GM23338 (cell line): Measurements from ENCODE around the gene AIFM2. TPM values are rescaled to one million over a fixed set of nuclear protein-coding genes. Genes with fewer than 3 reads are reported as not detected.
A peak's percentile ranks its signal among the peaks of the same experiment; 100 is the strongest.

Experiments
- ATAC-seq: fragments of 200-7000 bp; cut with Tn5 transposase; 3 replicates; pipeline ENCODE4 v1.9.1; 2020
- DNase-seq: peaks from one replicate; pipeline ENCODE4 v3.0.0-alpha.2; 2015; ENCODE audit warnings: low spot score
- H2AFZ ChIP-seq: fragments of 200-600 bp; sonication (generic); 2 replicates; pipeline ENCODE4 v1.8.0; 2016; ENCODE audit warnings: antibody characterized with exemption, mild to moderate bottlenecking, moderate library complexity
- H3F3A ChIP-seq: fragments of 200-600 bp; sonication (generic); replicated peaks from 2 replicates; pipeline ENCODE4 v1.8.0; 2017; ENCODE audit warnings: antibody characterized with exemption, mixed run types, low read depth
- H3K27ac ChIP-seq: fragments of 200-600 bp; sonication (generic); 2 replicates; pipeline ENCODE4 v1.6.1; 2016; ENCODE audit warnings: low read depth
- H3K27me3 ChIP-seq: fragments of 200-600 bp; sonication (generic); 2 replicates; pipeline ENCODE4 v1.8.0; 2016; ENCODE audit warnings: mild to moderate bottlenecking, mixed run types, moderate library complexity; ENCODE audit not compliant: insufficient read depth
- H3K36me3 ChIP-seq: fragments of 200-600 bp; sonication (generic); 2 replicates; pipeline ENCODE4 v1.8.0; 2016; ENCODE audit warnings: mild to moderate bottlenecking; ENCODE audit not compliant: insufficient read depth
- H3K4me1 ChIP-seq: fragments of 200-600 bp; sonication (generic); 2 replicates; pipeline ENCODE4 v1.8.0; 2016; ENCODE audit warnings: mild to moderate bottlenecking, moderate library complexity; ENCODE audit not compliant: insufficient read depth
- H3K4me2 ChIP-seq: fragments of 200-600 bp; sonication (generic); 2 replicates; pipeline ENCODE4 v1.7.1; 2017; ENCODE audit warnings: mixed run types
- H3K4me3 ChIP-seq: fragments of 200-600 bp; sonication (generic); 2 replicates; pipeline ENCODE4 v1.6.1; 2016; ENCODE audit warnings: mixed run types
- H3K79me2 ChIP-seq: fragments of 200-600 bp; sonication (generic); replicated peaks from 2 replicates; pipeline ENCODE4 v1.8.0; 2017; ENCODE audit warnings: mild to moderate bottlenecking; ENCODE audit not compliant: insufficient read depth
- H3K9me2 ChIP-seq: fragments of 200-600 bp; sonication (generic); 2 replicates; pipeline ENCODE4 v1.8.0; 2017; ENCODE audit not compliant: insufficient read depth
- H4K20me1 ChIP-seq: fragments of 200-600 bp; sonication (generic); replicated peaks from 2 replicates; pipeline ENCODE4 v1.8.0; 2017; ENCODE audit warnings: mild to moderate bottlenecking; ENCODE audit not compliant: insufficient read depth
- H3K27ac Mint-ChIP-seq: 2 replicates; pipeline ENCODE4 v1.8.0; 2020; ENCODE audit warnings: inconsistent platforms, mild to moderate bottlenecking, moderate library complexity, mixed read lengths
- H3K27me3 Mint-ChIP-seq: 3 replicates; pipeline ENCODE4 v1.8.0; 2022; ENCODE audit warnings: low read depth, mild to moderate bottlenecking, moderate library complexity, mixed read lengths, inconsistent platforms; ENCODE audit not compliant: insufficient read depth, poor library complexity
- H3K36me3 Mint-ChIP-seq: 3 replicates; pipeline ENCODE4 v1.8.0; 2021; ENCODE audit warnings: low read depth, mild to moderate bottlenecking, inconsistent platforms, moderate library complexity, mixed read lengths
- H3K4me1 Mint-ChIP-seq: 3 replicates; pipeline ENCODE4 v1.8.0; 2020; ENCODE audit warnings: mild to moderate bottlenecking, inconsistent platforms, mixed read lengths
- H3K4me3 Mint-ChIP-seq: 3 replicates; pipeline ENCODE4 v1.8.0; 2021; ENCODE audit warnings: moderate library complexity, mild to moderate bottlenecking, inconsistent platforms, mixed read lengths
- H3K9me3 Mint-ChIP-seq: 3 replicates; pipeline ENCODE4 v1.8.0; 2020; ENCODE audit warnings: moderate library complexity, mild to moderate bottlenecking, inconsistent platforms, mixed read lengths
- EZH2 ChIP-seq: fragments of 200-600 bp; sonication (generic); IDR thresholded peaks from one replicate; pipeline ENCODE4 v1.8.0; 2017; ENCODE audit warnings: antibody characterized with exemption, mild to moderate bottlenecking, low read depth; ENCODE audit not compliant: unreplicated experiment
- JUNB ChIP-seq: IDR thresholded peaks from one replicate; pipeline ENCODE4 v1.6.1; 2016; ENCODE audit warnings: antibody characterized with exemption; ENCODE audit not compliant: unreplicated experiment
- NANOG ChIP-seq: IDR thresholded peaks from 2 replicates; pipeline ENCODE4 v1.6.1; 2016; ENCODE audit warnings: antibody characterized with exemption, borderline replicate concordance
- ZNF331 ChIP-seq: fragments of 250-450 bp; sonication (Bioruptor Pico); IDR thresholded peaks from 2 replicates; pipeline ENCODE4 v1.5.0; 2020; ENCODE audit warnings: low read depth, mild to moderate bottlenecking, moderate library complexity
- polyA plus RNA-seq: library from polyadenylated mRNA; unstranded; fragments of >200 nt; fragmentation: Nextera tagmentation; extraction: Ambion mirVana; gene quantifications from 2 replicates; pipeline ENCODE4 v1.2.1, GENCODE V29; 2016
- total RNA-seq: library from RNA; depleted of rRNA; stranded (reverse); fragments of >200 nt; shearing (Covaris generic); gene quantifications from 2 replicates; pipeline ENCODE4 v1.2.3, GENCODE V29; 2014
- TF ChIP-seq, protein P1 (sequence below): IDR thresholded peaks from 2 replicates; pipeline ENCODE4 v1.6.1; 2016; ENCODE audit warnings: antibody characterized with exemption
- TF ChIP-seq, protein P2 (sequence below): fragments of 250-450 bp; sonication (Bioruptor Pico); IDR thresholded peaks from 2 replicates; pipeline ENCODE4 v1.5.0; 2020; ENCODE audit warnings: mild to moderate bottlenecking, moderate library complexity
- TF ChIP-seq, protein P3 (sequence below), 2 experiments: fragments of 200-600 bp in 1 of 2; sonication (generic) in 1 of 2; conservative IDR thresholded peaks; 2 replicates each; pipeline versions ENCODE4 v1.5.1 to v1.6.1; 2016 to 2017; ENCODE audit warnings: antibody characterized with exemption in 2 of 2, low read depth in 2 of 2, mild to moderate bottlenecking in 2 of 2, moderate library complexity in 1 of 2

AIFM2 gene
- total and polyA plus RNA-seq, 2 experiments from 2014 or later = 3.2 to 3.6 TPM

DNA sequence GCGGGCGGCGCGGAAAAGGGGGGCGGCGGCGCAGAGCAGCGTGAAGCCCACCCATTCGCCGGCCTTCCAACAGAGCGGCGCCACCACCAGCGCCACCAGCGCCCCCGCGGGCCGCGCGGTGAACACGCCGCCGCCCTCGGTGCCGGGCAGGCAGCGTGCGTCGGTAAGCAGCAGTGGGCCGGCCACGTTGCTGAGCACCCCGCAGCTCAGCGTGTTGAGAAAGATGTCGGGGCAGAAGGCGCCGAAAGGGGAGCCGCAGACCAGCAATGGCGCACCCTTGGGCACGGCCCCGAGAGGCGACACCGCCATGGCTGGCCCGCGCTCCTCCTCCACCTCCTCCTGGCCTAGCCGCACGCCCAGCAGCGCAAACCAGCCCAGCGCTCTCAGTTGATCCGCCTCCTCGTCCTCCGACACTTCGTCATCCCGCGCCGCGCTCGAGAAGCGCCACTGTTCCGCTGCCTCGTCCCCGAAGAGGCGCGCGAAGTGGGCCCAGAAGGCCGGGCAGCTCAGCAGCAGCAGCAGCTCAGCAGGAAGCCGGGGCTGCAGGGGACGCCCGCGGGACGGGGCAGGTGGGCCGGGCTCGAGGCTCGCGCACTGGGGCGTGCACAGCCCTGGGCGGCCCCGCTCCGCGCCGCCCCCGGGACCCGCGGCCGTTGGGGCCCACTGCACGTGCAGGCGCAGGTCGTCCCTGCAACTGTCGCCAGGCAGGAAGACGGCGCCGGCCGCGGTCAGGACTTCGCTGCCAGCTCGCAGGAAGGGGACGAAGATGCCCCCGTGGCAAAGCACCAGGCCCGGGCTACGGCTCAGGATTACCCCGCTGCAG is 13.3 kb upstream of the AIFM2 start:
- H3K4me2 ChIP-seq = peak overlapping the region; percentile 90
- no peaks in the 10 kb centered on the region for H3K9me2 ChIP-seq
- H2AFZ ChIP-seq = peak overlapping the region; percentile 86; the same call in 1 of the 2 replicates
- H3K79me2 ChIP-seq = peaks cover 7% of the 10 kb centered on the region; the same call in 1 of the 2 replicates
- H3K4me1 Mint-ChIP-seq = peaks cover 14% of the 10 kb centered on the region
- H4K20me1 ChIP-seq = no peaks in the 10 kb centered on the region; the same call in none of the 2 replicates
- H3K36me3 ChIP-seq = no peaks in the 10 kb centered on the region; the same call in 1 of the 2 replicates
- peaks cover 7% of the 10 kb centered on the region; the same call in 1 of the 2 replicates for H3K27me3 ChIP-seq
- H3K9me3 Mint-ChIP-seq = no peaks in the 10 kb centered on the region
- H3K4me3 ChIP-seq = peak overlapping the region; percentile 55
- ATAC-seq = peak; percentile 54
- peaks cover 12% of the 10 kb centered on the region; the same call in 1 of the 2 replicates for H3K4me1 ChIP-seq
- H3K36me3 Mint-ChIP-seq = peaks cover 7% of the 10 kb centered on the region; the same call in 1 of the 3 replicates
- peak overlapping the region; percentile 85 for H3K4me3 Mint-ChIP-seq
- 0 out of 2 replicates have a peak, but pooled peaks cover 3% of the 10 kb centered on the region for H3F3A ChIP-seq
- TF ChIP-seq EZH2 (no peak), ZNF331 (no peak), NANOG (no peak), JUNB (no peak)
- TF ChIP-seq, protein P1, sequence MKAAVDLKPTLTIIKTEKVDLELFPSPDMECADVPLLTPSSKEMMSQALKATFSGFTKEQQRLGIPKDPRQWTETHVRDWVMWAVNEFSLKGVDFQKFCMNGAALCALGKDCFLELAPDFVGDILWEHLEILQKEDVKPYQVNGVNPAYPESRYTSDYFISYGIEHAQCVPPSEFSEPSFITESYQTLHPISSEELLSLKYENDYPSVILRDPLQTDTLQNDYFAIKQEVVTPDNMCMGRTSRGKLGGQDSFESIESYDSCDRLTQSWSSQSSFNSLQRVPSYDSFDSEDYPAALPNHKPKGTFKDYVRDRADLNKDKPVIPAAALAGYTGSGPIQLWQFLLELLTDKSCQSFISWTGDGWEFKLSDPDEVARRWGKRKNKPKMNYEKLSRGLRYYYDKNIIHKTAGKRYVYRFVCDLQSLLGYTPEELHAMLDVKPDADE = peak; percentile 11; the same call in 1 of the 2 replicates
- TF ChIP-seq, protein P2, sequence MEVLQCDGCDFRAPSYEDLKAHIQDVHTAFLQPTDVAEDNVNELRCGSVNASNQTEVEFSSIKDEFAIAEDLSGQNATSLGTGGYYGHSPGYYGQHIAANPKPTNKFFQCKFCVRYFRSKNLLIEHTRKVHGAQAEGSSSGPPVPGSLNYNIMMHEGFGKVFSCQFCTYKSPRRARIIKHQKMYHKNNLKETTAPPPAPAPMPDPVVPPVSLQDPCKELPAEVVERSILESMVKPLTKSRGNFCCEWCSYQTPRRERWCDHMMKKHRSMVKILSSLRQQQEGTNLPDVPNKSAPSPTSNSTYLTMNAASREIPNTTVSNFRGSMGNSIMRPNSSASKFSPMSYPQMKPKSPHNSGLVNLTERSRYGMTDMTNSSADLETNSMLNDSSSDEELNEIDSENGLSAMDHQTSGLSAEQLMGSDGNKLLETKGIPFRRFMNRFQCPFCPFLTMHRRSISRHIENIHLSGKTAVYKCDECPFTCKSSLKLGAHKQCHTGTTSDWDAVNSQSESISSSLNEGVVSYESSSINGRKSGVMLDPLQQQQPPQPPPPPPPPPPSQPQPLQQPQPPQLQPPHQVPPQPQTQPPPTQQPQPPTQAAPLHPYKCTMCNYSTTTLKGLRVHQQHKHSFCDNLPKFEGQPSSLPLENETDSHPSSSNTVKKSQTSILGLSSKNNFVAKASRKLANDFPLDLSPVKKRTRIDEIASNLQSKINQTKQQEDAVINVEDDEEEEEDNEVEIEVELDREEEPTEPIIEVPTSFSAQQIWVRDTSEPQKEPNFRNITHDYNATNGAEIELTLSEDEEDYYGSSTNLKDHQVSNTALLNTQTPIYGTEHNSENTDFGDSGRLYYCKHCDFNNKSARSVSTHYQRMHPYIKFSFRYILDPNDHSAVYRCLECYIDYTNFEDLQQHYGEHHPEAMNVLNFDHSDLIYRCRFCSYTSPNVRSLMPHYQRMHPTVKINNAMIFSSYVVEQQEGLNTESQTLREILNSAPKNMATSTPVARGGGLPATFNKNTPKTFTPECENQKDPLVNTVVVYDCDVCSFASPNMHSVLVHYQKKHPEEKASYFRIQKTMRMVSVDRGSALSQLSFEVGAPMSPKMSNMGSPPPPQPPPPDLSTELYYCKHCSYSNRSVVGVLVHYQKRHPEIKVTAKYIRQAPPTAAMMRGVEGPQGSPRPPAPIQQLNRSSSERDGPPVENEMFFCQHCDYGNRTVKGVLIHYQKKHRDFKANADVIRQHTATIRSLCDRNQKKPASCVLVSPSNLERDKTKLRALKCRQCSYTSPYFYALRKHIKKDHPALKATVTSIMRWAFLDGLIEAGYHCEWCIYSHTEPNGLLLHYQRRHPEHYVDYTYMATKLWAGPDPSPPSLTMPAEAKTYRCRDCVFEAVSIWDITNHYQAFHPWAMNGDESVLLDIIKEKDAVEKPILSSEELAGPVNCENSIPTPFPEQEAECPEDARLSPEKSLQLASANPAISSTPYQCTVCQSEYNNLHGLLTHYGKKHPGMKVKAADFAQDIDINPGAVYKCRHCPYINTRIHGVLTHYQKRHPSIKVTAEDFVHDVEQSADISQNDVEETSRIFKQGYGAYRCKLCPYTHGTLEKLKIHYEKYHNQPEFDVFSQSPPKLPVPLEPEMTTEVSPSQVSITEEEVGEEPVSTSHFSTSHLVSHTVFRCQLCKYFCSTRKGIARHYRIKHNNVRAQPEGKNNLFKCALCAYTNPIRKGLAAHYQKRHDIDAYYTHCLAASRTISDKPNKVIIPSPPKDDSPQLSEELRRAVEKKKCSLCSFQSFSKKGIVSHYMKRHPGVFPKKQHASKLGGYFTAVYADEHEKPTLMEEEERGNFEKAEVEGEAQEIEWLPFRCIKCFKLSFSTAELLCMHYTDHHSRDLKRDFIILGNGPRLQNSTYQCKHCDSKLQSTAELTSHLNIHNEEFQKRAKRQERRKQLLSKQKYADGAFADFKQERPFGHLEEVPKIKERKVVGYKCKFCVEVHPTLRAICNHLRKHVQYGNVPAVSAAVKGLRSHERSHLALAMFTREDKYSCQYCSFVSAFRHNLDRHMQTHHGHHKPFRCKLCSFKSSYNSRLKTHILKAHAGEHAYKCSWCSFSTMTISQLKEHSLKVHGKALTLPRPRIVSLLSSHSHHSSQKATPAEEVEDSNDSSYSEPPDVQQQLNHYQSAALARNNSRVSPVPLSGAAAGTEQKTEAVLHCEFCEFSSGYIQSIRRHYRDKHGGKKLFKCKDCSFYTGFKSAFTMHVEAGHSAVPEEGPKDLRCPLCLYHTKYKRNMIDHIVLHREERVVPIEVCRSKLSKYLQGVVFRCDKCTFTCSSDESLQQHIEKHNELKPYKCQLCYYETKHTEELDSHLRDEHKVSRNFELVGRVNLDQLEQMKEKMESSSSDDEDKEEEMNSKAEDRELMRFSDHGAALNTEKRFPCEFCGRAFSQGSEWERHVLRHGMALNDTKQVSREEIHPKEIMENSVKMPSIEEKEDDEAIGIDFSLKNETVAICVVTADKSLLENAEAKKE (CRISPR knock-in tag) = no peak
- TF ChIP-seq, protein P3, sequence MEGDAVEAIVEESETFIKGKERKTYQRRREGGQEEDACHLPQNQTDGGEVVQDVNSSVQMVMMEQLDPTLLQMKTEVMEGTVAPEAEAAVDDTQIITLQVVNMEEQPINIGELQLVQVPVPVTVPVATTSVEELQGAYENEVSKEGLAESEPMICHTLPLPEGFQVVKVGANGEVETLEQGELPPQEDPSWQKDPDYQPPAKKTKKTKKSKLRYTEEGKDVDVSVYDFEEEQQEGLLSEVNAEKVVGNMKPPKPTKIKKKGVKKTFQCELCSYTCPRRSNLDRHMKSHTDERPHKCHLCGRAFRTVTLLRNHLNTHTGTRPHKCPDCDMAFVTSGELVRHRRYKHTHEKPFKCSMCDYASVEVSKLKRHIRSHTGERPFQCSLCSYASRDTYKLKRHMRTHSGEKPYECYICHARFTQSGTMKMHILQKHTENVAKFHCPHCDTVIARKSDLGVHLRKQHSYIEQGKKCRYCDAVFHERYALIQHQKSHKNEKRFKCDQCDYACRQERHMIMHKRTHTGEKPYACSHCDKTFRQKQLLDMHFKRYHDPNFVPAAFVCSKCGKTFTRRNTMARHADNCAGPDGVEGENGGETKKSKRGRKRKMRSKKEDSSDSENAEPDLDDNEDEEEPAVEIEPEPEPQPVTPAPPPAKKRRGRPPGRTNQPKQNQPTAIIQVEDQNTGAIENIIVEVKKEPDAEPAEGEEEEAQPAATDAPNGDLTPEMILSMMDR (conservative IDR thresholded peaks at IDR 0.05; ENCODE audit: low read depth in 2 of 2) = peak; percentile 34 to 55; a peak in 3 of 4 replicates
- no peak overlapping the region; the same call in 1 of the 2 replicates for H3K27ac Mint-ChIP-seq
- peak; percentile 69 for DNase-seq
- no peak overlapping the region for H3K27ac ChIP-seq
- H3K27me3 Mint-ChIP-seq = peaks cover 6% of the 10 kb centered on the region
